Spinal cord (tissue), 10 donors: ENCODE measurements around the gene FARP1. TPM values are rescaled to one million over a fixed set of nuclear protein-coding genes. Genes with fewer than 3 reads are reported as not detected.
"Not testable (repeated sequence)": the region's sequence is repeated elsewhere in the genome, so short reads cannot be mapped to it uniquely, and the experiment has no call there.

Source experiments
- DNase-seq, 6 donors: peaks; one replicate each; pipeline versions ENCODE4 v3.0.0 to v3.0.0-alpha.2; 2013 to 2015; ENCODE audit warnings: low spot score in 6 of 6, low read depth in 4 of 6
- H3K27ac ChIP-seq: one replicate; pipeline ENCODE4 v1.5.1; 2013; ENCODE audit warnings: low read depth, low read length, control low read depth
- H3K27me3 ChIP-seq: one replicate; pipeline ENCODE4 v1.6.1; 2013; ENCODE audit warnings: low read length; ENCODE audit not compliant: control insufficient read depth, insufficient read depth
- H3K36me3 ChIP-seq: one replicate; pipeline ENCODE4 v1.6.1; 2013; ENCODE audit warnings: low read length; ENCODE audit not compliant: control insufficient read depth, insufficient read depth
- H3K4me1 ChIP-seq: one replicate; pipeline ENCODE4 v1.6.1; 2013; ENCODE audit warnings: low read length; ENCODE audit not compliant: control insufficient read depth, insufficient read depth
- H3K4me3 ChIP-seq: one replicate; pipeline ENCODE4 v1.5.1; 2013; ENCODE audit warnings: low read depth, low read length, control low read depth
- H3K9me3 ChIP-seq: one replicate; pipeline ENCODE4 v1.6.1; 2013; ENCODE audit warnings: low read length; ENCODE audit not compliant: control insufficient read depth, insufficient read depth
- WGBS: methylation state at CpG from one replicate; pipeline ENCODE4 v1.1.5; 2013; ENCODE audit warnings: missing lambda C conversion rate; ENCODE audit not compliant: insufficient coverage; 5-methylcytosine and 5-hydroxymethylcytosine counted together
- polyA plus RNA-seq, 2 donors: library from polyadenylated mRNA; unstranded; fragments of 120-200 nt; gene quantifications; one replicate each; pipeline ENCODE4 v1.2.1, GENCODE V29; 2013; ENCODE audit not compliant: insufficient read length in 2 of 2
- total RNA-seq, 2 donors: library from RNA; depleted of rRNA in 1 of 2; stranded (reverse); fragments of 120-200 nt in 1 of 2; fragments of >200 nt in 1 of 2; gene quantifications; one replicate each; pipeline versions ENCODE4 v1.2.3 to v1.2.4, GENCODE V29; 2013 to 2014
- donor health status: healthy.

The FARP1 gene
- total and polyA plus RNA-seq, 4 donors = 44.0 to 134 (median 90.5) TPM

GRCh38 chr13:98407575-98407974, 264.7 kb downstream of the FARP1 start:
- no peak overlapping the region for H3K27ac ChIP-seq
- H3K36me3 ChIP-seq = peaks cover 8% of the 10 kb centered on the region
- no peak for DNase-seq
- H3K27me3 ChIP-seq = no peaks in the 10 kb centered on the region
- no peak overlapping the region for H3K4me3 ChIP-seq
- H3K9me3 ChIP-seq = no peaks in the 10 kb centered on the region
- 100% methylated on average over 1 of the region's 4 CpGs for WGBS
- peaks cover 12% of the 10 kb centered on the region for H3K4me1 ChIP-seq

DNA sequence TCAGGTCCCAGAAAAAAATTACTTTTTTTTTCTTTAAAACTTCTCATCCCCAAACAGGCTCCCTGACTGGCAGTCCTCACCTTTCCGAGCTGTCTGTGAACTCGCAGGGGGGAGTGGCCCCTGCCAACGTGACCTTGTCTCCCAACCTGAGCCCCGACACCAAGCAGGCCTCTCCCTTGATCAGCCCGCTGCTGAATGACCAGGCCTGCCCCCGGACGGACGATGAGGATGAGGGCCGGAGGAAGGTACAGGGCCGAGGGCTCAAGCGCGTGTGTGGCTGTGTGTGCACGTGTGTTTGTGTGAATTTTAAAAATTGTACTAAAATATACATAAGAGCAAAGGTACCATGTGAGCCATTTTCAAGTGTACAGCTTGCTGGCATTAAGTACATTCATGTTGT, 266.4 kb downstream of the FARP1 start:
- no peak overlapping the region for H3K27ac ChIP-seq
- WGBS = 97% methylated on average over 8 of the region's 13 CpGs
- DNase-seq = no peak
- H3K9me3 ChIP-seq = no peaks in the 10 kb centered on the region
- peaks cover 12% of the 10 kb centered on the region for H3K4me1 ChIP-seq
- peaks cover 15% of the 10 kb centered on the region for H3K36me3 ChIP-seq
- no peaks in the 10 kb centered on the region for H3K27me3 ChIP-seq
- no peak overlapping the region for H3K4me3 ChIP-seq

DNA sequence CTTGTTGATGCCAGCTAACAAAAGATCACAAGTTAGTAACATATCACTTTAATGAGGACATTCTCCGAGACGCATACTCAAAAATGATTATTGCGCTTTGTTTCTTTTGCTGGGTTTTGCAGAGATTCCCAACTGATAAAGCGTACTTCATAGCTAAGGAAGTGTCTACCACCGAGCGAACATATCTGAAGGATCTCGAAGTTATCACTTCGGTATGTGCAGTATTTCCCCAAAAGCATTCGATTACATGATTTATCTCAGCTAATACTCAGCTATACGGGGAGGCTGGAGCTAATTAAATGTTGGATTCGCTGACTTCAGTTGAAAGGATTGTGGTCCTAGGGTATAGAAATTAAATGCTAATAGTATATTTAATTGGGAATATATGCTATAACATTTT, 267.7 kb downstream of the FARP1 start:
- H3K27me3 ChIP-seq = no peaks in the 10 kb centered on the region
- 89% methylated on average over 4 of the region's 11 CpGs for WGBS
- peak in 1 of 6 donors; percentile 67 for DNase-seq
- H3K36me3 ChIP-seq = peaks cover 21% of the 10 kb centered on the region
- H3K9me3 ChIP-seq = no peaks in the 10 kb centered on the region
- no peak overlapping the region for H3K27ac ChIP-seq
- no peak overlapping the region for H3K4me3 ChIP-seq
- peaks cover 7% of the 10 kb centered on the region for H3K4me1 ChIP-seq

DNA sequence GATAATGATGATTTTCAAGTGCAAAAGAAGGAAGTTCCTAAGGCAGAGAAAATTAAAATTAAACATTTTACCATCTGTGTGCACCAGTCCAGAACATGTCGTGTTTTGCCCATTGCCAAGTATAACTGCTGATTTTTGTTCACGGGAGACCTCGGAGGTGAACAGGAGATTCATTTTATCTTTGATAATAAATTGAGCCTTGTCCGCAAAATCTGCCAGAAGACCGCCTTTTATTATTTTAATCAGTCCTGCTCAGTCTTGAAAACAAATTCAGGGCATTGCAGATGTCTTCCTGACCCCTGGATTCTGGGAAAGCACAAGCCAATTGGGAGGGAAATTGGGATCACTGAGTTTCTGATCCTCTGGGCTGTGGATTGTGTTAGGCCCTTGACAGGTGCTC, 268.1 kb downstream of the FARP1 start:
- peaks cover 7% of the 10 kb centered on the region for H3K4me1 ChIP-seq

GRCh38 chr13:98411617-98412265, 268.8 kb downstream of the FARP1 start:
- Histone ChIP-seq H3K9me3 (no peaks in the 10 kb centered on the region), H3K4me1 (peaks cover 3% of the 10 kb centered on the region), H3K36me3 (peaks cover 28% of the 10 kb centered on the region), H3K27ac (peak overlapping the region; percentile 54), H3K27me3 (no peaks in the 10 kb centered on the region), H3K4me3 (no peak overlapping the region)
- DNase-seq = peak in 2 of 6 donors; percentile 26 to 72
- 67% methylated on average over 14 of the region's 16 CpGs for WGBS

More for the DNA sequence above, 268.1 kb downstream of the FARP1 start:
- no peak for DNase-seq
- Histone ChIP-seq H3K27me3 (no peaks in the 10 kb centered on the region), H3K36me3 (peaks cover 22% of the 10 kb centered on the region), H3K4me3 (no peak overlapping the region), H3K27ac (peak overlapping the region; percentile 54), H3K9me3 (no peaks in the 10 kb centered on the region)
- no CpG with 5 or more reads among the region's 5 CpGs for WGBS

GRCh38 chr13:98413278-98413677, 270.4 kb downstream of the FARP1 start:
- WGBS = 100% methylated on average over 2 of the region's 3 CpGs
- H3K27ac ChIP-seq, H3K4me3 ChIP-seq: not testable (repeated sequence)

DNA sequence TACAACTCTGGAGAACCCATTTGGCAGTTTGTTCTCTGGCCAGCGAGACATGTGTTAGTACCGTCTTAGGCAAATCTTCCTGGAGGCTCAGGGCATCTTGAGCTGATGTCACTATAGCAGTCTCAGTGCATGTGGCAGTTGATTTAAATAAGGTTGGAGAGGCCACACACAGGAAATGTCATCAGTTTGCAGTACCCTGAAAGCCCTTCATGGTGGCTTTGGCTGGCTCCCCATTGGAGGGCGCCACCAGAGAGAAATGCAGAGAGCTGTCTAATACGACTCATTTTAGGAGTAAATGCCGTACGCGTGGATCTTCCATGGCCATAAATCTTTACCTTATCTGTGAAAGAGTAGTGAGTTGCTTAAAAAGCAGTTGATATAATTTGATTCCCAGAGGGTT, 270.9 kb downstream of the FARP1 start:
- Histone ChIP-seq H3K36me3 (peaks cover 32% of the 10 kb centered on the region), H3K27me3 (no peaks in the 10 kb centered on the region), H3K4me1 (peaks cover 2% of the 10 kb centered on the region), H3K4me3 (no peak overlapping the region), H3K27ac (no peak overlapping the region), H3K9me3 (no peaks in the 10 kb centered on the region)
- DNase-seq = no peak
- 100% methylated on average over 4 of the region's 7 CpGs for WGBS

More at GRCh38 chr13:98413278-98413677, 270.4 kb downstream of the FARP1 start:
- not testable (repeated sequence) for H3K27me3 ChIP-seq, H3K4me1 ChIP-seq, H3K9me3 ChIP-seq, DNase-seq
- peaks cover 30% of the 10 kb centered on the region for H3K36me3 ChIP-seq

DNA sequence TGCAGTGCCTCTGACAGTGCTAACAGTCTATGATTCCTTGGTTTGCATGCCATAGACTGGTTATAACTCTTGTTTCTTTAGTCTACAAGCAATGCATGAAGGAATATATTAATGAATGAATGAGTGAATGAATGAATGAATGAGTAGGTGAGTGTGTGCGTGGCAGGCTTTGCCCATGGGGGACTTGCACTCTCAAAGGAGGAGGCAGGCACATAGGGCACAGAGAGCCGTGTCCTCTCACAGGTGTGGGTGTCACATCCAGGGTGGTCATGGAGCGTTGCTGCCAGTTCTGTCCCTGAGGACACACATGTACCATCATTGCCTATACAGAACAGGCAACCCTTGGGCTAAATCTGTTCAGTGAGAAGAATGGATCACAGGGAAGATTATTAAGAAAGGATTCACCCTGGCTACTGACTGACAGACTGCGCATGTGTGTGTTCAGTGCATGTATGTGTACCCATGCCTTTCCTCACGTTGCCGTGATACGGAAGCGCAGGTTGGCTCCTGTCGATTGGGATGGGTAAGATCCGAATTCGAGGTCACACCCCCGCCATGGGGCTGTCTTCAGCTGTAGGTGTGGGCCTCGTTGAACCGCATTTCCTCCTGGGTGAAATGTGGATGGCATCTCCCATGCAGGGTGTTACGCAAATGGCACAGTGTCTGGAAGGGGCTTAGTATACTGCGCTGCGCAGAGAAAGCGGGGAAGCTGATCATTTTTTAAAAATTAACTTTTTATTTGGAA, 272.6 kb downstream of the FARP1 start:
- Histone ChIP-seq H3K4me3 (no peak overlapping the region), H3K9me3 (no peaks in the 10 kb centered on the region), H3K27me3 (no peaks in the 10 kb centered on the region), H3K27ac (no peak overlapping the region), H3K4me1 (peaks cover 2% of the 10 kb centered on the region), H3K36me3 (peaks cover 33% of the 10 kb centered on the region)
- WGBS = 97% methylated on average over 14 of the region's 18 CpGs
- DNase-seq = no peak

DNA sequence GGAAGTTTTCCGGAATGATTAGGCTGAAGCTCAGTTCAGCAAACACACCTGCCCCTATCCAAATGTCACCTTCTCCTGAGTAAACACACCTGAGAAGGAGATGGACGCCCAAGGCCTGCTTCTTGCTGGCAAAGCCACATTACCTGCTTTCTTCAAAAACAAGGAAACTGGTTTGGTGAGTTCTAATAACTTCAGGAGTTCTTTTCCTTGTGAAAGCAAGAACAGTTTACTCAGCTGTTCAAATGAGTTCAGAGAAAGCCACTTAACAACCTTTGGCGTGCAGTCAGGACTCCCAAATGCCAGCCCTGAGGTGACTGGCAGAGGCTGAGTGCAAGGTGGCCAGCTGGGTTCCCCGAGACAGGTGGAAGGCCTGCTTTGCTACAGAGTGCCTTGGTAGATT, 273.5 kb downstream of the FARP1 start:
- Histone ChIP-seq H3K27me3 (no peaks in the 10 kb centered on the region), H3K27ac (no peak overlapping the region), H3K9me3 (no peaks in the 10 kb centered on the region), H3K36me3 (peaks cover 33% of the 10 kb centered on the region), H3K4me3 (no peak overlapping the region), H3K4me1 (no peaks in the 10 kb centered on the region)
- no peak for DNase-seq
- 93% methylated on average over 3 of the region's 4 CpGs for WGBS
